ENCODE measurements around the gene ITPR1.

The ITPR1 gene

DNA sequence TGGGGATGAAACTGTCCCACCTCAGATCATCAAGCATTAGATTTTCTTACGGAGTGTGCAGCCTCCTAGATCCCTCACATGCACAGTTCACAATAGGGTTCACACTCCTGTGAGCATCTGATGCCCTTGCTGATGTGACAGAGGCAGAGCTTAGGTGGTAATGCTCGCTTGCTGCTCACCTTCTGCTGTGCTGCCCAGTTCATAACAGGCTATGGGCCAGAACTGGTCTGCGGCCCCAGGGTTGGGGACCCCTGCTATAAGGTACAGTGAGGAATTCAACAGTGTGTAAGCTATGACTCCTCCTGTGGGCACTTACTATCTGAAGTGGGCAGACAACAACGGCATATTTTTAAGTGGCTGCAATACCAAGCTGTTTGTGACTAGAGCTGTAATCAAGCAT is 298.2 kb downstream of the ITPR1 start:
- H3K9me3 ChIP-seq (ENCODE audit: control extremely low read depth in 1 of 5, control insufficient read depth in 4 of 5, insufficient read depth in 2 of 5, low read depth in 1 of 5, low read length in 4 of 5): peaks cover 0 to 32% (median 23%) of the 10 kb centered on the region in 5 experiments
- DNase-seq: no peak
- CTCF ChIA-PET: interaction anchor here (0.8 to 1.2 kb wide), 2 partner anchors 14 to 230 kb away, joined by 3 read pairs; no protein-coding TSS in a partner anchor

DNA sequence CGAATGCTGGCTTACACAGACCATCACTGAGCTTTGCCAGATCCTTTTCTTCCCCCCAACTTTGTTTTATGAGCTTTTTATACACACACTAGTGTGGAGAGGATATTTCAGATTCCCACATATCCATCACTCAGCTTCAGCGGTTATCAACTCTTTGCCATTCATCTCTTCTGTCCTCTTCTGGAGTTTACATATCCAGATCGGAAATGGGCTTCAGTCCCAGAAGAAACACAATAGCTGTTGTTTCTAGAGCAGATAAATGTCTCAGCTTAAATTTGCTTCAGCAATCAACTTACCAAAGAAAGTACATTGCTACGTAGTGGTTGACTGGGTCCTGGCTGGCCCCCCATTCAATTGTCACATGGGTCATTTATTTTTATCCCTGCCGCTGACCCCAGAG is 300.2 kb downstream of the ITPR1 start:
- Histone ChIP-seq H3K4me3 (ENCODE audit: control insufficient read depth in 1 of 7, extremely low read depth in 1 of 7, insufficient read depth in 4 of 7, low read depth in 2 of 7, low read length in 6 of 7) (no peak overlapping the region), H3K27ac (ENCODE audit: insufficient read depth in 1 of 2, low read depth in 1 of 2, low read length in 2 of 2, poor library complexity in 1 of 2, severe bottlenecking in 2 of 2) (no peak overlapping the region), H3K36me3 (ENCODE audit: control insufficient read depth in 4 of 4, insufficient read depth in 4 of 4, low read length in 3 of 4) (peaks cover 51 to 100% (median 85%) of the 10 kb centered on the region in 4 experiments), H3K9me3 (ENCODE audit: control extremely low read depth in 1 of 5, control insufficient read depth in 4 of 5, insufficient read depth in 2 of 5, low read depth in 1 of 5, low read length in 4 of 5) (peaks cover 8 to 50% (median 34%) of the 10 kb centered on the region in 5 experiments), H3K4me1 (ENCODE audit: control extremely low read depth in 1 of 4, control insufficient read depth in 4 of 4, insufficient read depth in 4 of 4, low read length in 3 of 4) (no peaks in the 10 kb centered on the region), H3K27me3 (replicated peaks in 2 of 5; ENCODE audit: control insufficient read depth in 4 of 5, insufficient read depth in 5 of 5, low read length in 4 of 5) (no peaks in the 10 kb centered on the region)
- DNase-seq: no peak
- CTCF ChIA-PET: no interaction called here
- POLR2A ChIA-PET: no interaction called here
- WGBS (ENCODE audit: insufficient coverage): 97% methylated on average over 4 of the region's 5 CpGs

More for the DNA sequence above, 298.2 kb downstream of the ITPR1 start:
- Histone ChIP-seq H3K4me3 (ENCODE audit: control insufficient read depth in 1 of 7, extremely low read depth in 1 of 7, insufficient read depth in 4 of 7, low read depth in 2 of 7, low read length in 6 of 7) (no peak overlapping the region), H3K36me3 (ENCODE audit: control insufficient read depth in 4 of 4, insufficient read depth in 4 of 4, low read length in 3 of 4) (peaks cover 43 to 95% (median 81%) of the 10 kb centered on the region in 4 experiments), H3K4me1 (ENCODE audit: control extremely low read depth in 1 of 4, control insufficient read depth in 4 of 4, insufficient read depth in 4 of 4, low read length in 3 of 4) (no peaks in the 10 kb centered on the region), H3K27me3 (replicated peaks in 2 of 5; ENCODE audit: control insufficient read depth in 4 of 5, insufficient read depth in 5 of 5, low read length in 4 of 5) (no peaks in the 10 kb centered on the region), H3K27ac (ENCODE audit: insufficient read depth in 1 of 2, low read depth in 1 of 2, low read length in 2 of 2, poor library complexity in 1 of 2, severe bottlenecking in 2 of 2) (no peak overlapping the region)
- 100% methylated on average over 3 of the region's 4 CpGs for WGBS (ENCODE audit: insufficient coverage)
- POLR2A ChIA-PET: no interaction called here

DNA sequence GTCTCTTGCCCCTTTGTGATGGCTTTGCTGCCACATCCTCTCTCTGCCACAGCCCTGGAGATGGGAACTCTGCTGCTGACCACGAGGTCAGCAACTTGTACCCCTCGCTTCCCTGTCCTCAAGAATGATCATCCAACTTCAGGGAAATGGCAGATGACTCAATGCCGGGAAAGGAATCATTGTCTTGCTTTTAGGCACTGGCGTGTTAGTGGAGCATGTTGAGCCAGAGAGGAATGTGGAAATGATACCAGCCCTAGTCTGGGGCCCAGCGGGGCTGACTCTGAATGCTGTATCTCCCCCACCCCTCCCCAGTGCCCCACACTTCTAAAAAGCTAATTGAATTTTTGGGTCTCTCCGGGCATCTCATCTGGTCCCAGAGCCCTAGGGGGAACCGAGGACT is 301.2 kb downstream of the ITPR1 start:
- no peak overlapping the region for H3K27ac ChIP-seq (ENCODE audit: insufficient read depth in 1 of 2, low read depth in 1 of 2, low read length in 2 of 2, poor library complexity in 1 of 2, severe bottlenecking in 2 of 2)
- no peak for DNase-seq
- no peak overlapping the region for H3K4me3 ChIP-seq (ENCODE audit: control insufficient read depth in 1 of 7, extremely low read depth in 1 of 7, insufficient read depth in 4 of 7, low read depth in 2 of 7, low read length in 6 of 7)
- peaks cover 8 to 49% (median 34%) of the 10 kb centered on the region in 5 experiments for H3K9me3 ChIP-seq (ENCODE audit: control extremely low read depth in 1 of 5, control insufficient read depth in 4 of 5, insufficient read depth in 2 of 5, low read depth in 1 of 5, low read length in 4 of 5)
- WGBS (ENCODE audit: insufficient coverage): 100% methylated on average over 5 of the region's 7 CpGs
- ChIA-PET POLR2A (no interaction called here), CTCF (no interaction called here)
- no peaks in the 10 kb centered on the region for H3K27me3 ChIP-seq (replicated peaks in 2 of 5; ENCODE audit: control insufficient read depth in 4 of 5, insufficient read depth in 5 of 5, low read length in 4 of 5)
- H3K36me3 ChIP-seq (ENCODE audit: control insufficient read depth in 4 of 4, insufficient read depth in 4 of 4, low read length in 3 of 4): peaks cover 47 to 100% (median 78%) of the 10 kb centered on the region in 4 experiments
- H3K4me1 ChIP-seq (ENCODE audit: control extremely low read depth in 1 of 4, control insufficient read depth in 4 of 4, insufficient read depth in 4 of 4, low read length in 3 of 4): no peaks in the 10 kb centered on the region

DNA sequence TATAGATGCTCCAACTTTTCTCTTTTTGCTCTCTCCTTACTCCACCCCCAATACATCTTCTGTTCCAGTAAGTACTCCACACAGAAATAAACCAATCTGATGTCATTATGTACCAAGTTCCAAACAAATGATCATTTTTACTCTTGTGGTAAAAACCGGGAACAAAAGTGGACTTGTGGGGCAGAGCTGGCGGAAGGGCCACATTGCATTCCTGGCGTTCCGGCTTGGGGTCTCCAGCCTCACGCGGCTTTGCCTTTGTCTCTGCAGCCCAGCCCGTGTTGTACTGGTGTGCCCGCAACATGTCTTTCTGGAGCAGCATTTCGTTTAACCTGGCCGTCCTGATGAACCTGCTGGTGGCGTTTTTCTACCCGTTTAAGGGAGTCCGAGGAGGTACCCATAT is 301.6 kb downstream of the ITPR1 start:
- CTCF ChIA-PET: interaction anchor here (1.5 kb wide), 1 partner anchor 10 kb away, joined by 6 read pairs; no protein-coding TSS in a partner anchor
- WGBS (ENCODE audit: insufficient coverage): over 99% methylated on average over 13 of the region's 13 CpGs

DNA sequence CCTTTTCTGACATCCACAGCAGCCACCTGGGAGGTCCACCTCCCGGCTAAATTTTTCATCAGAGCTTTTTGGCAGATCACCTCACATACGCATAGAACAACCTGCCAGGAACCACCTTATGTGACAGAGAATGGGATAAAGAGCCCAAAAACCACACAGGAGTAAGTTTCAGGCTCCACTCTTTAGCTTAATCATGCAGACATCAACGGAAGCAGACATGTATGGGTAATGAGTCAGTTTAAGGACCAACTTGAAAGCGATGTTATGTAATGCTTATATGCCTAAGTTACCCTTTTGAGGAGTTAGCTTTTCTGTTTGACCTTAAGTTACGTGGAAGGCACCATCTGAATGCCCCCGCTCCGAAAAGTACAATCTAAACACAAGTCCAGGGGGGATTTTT is 302.8 kb downstream of the ITPR1 start:
- Histone ChIP-seq H3K9me3 (ENCODE audit: control extremely low read depth in 1 of 5, control insufficient read depth in 4 of 5, insufficient read depth in 2 of 5, low read depth in 1 of 5, low read length in 4 of 5) (peaks cover 8 to 45% (median 33%) of the 10 kb centered on the region in 5 experiments), H3K36me3 (ENCODE audit: control insufficient read depth in 4 of 4, insufficient read depth in 4 of 4, low read length in 3 of 4) (peaks cover 45 to 99% (median 79%) of the 10 kb centered on the region in 4 experiments), H3K4me1 (ENCODE audit: control extremely low read depth in 1 of 4, control insufficient read depth in 4 of 4, insufficient read depth in 4 of 4, low read length in 3 of 4) (no peaks in the 10 kb centered on the region), H3K27me3 (replicated peaks in 2 of 5; ENCODE audit: control insufficient read depth in 4 of 5, insufficient read depth in 5 of 5, low read length in 4 of 5) (no peaks in the 10 kb centered on the region), H3K27ac (ENCODE audit: insufficient read depth in 1 of 2, low read depth in 1 of 2, low read length in 2 of 2, poor library complexity in 1 of 2, severe bottlenecking in 2 of 2) (no peak overlapping the region), H3K4me3 (ENCODE audit: control insufficient read depth in 1 of 7, extremely low read depth in 1 of 7, insufficient read depth in 4 of 7, low read depth in 2 of 7, low read length in 6 of 7) (no peak overlapping the region)
- WGBS (ENCODE audit: insufficient coverage): 100% methylated on average over 7 of the region's 7 CpGs
- DNase-seq: no peak
- ChIA-PET CTCF (interaction anchor here (1.4 to 1.7 kb wide), 3 partner anchors 9 to 75 kb away, joined by 3 to 6 read pairs (median 5); no protein-coding TSS in a partner anchor), POLR2A (no interaction called here)

More for the DNA sequence above, 301.6 kb downstream of the ITPR1 start:
- Histone ChIP-seq H3K9me3 (ENCODE audit: control extremely low read depth in 1 of 5, control insufficient read depth in 4 of 5, insufficient read depth in 2 of 5, low read depth in 1 of 5, low read length in 4 of 5) (peaks cover 8 to 49% (median 34%) of the 10 kb centered on the region in 5 experiments), H3K36me3 (ENCODE audit: control insufficient read depth in 4 of 4, insufficient read depth in 4 of 4, low read length in 3 of 4) (peaks cover 47 to 99% (median 81%) of the 10 kb centered on the region in 4 experiments), H3K27ac (ENCODE audit: insufficient read depth in 1 of 2, low read depth in 1 of 2, low read length in 2 of 2, poor library complexity in 1 of 2, severe bottlenecking in 2 of 2) (no peak overlapping the region), H3K4me1 (ENCODE audit: control extremely low read depth in 1 of 4, control insufficient read depth in 4 of 4, insufficient read depth in 4 of 4, low read length in 3 of 4) (no peaks in the 10 kb centered on the region), H3K4me3 (ENCODE audit: control insufficient read depth in 1 of 7, extremely low read depth in 1 of 7, insufficient read depth in 4 of 7, low read depth in 2 of 7, low read length in 6 of 7) (no peak overlapping the region), H3K27me3 (replicated peaks in 2 of 5; ENCODE audit: control insufficient read depth in 4 of 5, insufficient read depth in 5 of 5, low read length in 4 of 5) (no peaks in the 10 kb centered on the region)
- no peak for DNase-seq
- POLR2A ChIA-PET: no interaction called here

DNA sequence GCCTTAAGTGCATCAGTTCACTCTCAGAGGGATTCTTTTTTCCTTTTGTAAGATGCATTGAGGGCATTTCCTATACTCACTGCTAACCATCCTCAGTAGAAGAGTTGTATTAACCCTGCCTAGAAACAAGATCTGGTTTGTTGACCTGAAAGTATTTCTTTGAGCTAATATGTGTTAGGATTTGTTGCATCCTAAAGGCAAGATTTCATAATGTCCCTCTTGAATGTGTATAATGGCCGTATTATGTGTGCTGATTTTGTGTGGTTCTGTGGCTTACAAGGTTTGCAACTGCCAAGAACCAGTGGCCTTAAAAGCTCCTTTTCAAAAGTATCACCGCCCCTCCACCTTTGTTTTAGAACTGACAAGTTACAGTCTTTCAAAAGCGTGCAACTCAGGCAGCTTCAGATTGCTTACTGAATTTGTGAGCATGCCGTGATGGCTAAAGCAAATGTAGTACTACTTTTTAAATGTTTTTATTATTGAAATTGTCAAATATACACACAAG is 304.1 kb downstream of the ITPR1 start:
- peaks cover 44 to 97% (median 76%) of the 10 kb centered on the region in 4 experiments for H3K36me3 ChIP-seq (ENCODE audit: control insufficient read depth in 4 of 4, insufficient read depth in 4 of 4, low read length in 3 of 4)
- peak in 2 of 3 donors; percentile 34 to 56 for DNase-seq
- WGBS (ENCODE audit: insufficient coverage): 100% methylated on average over 1 of the region's 4 CpGs
- H3K27ac ChIP-seq (ENCODE audit: insufficient read depth in 1 of 2, low read depth in 1 of 2, low read length in 2 of 2, poor library complexity in 1 of 2, severe bottlenecking in 2 of 2): no peak overlapping the region
- ChIA-PET CTCF (interaction anchor here (0.9 to 2.3 kb wide), 6 partner anchors 9 to 260 kb away, joined by 3 to 7 read pairs (median 4); no protein-coding TSS in a partner anchor), POLR2A (no interaction called here)
- H3K9me3 ChIP-seq (ENCODE audit: control extremely low read depth in 1 of 5, control insufficient read depth in 4 of 5, insufficient read depth in 2 of 5, low read depth in 1 of 5, low read length in 4 of 5): peaks cover 8 to 37% (median 25%) of the 10 kb centered on the region in 5 experiments
- H3K4me3 ChIP-seq (ENCODE audit: control insufficient read depth in 1 of 7, extremely low read depth in 1 of 7, insufficient read depth in 4 of 7, low read depth in 2 of 7, low read length in 6 of 7): no peak overlapping the region
- no peaks in the 10 kb centered on the region for H3K4me1 ChIP-seq (ENCODE audit: control extremely low read depth in 1 of 4, control insufficient read depth in 4 of 4, insufficient read depth in 4 of 4, low read length in 3 of 4)
- H3K27me3 ChIP-seq (replicated peaks in 2 of 5; ENCODE audit: control insufficient read depth in 4 of 5, insufficient read depth in 5 of 5, low read length in 4 of 5): no peaks in the 10 kb centered on the region
